Measurements from ENCODE around the gene RSPO3. TPM values are rescaled to one million over a fixed set of nuclear protein-coding genes. Genes with fewer than 3 reads are reported as not detected.

RSPO3 gene, protein sequence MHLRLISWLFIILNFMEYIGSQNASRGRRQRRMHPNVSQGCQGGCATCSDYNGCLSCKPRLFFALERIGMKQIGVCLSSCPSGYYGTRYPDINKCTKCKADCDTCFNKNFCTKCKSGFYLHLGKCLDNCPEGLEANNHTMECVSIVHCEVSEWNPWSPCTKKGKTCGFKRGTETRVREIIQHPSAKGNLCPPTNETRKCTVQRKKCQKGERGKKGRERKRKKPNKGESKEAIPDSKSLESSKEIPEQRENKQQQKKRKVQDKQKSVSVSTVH
- total RNA-seq: not detected
- not detected for polyA plus RNA-seq
- 0 reads per million in 6 experiments for total RNA-seq

DNA sequence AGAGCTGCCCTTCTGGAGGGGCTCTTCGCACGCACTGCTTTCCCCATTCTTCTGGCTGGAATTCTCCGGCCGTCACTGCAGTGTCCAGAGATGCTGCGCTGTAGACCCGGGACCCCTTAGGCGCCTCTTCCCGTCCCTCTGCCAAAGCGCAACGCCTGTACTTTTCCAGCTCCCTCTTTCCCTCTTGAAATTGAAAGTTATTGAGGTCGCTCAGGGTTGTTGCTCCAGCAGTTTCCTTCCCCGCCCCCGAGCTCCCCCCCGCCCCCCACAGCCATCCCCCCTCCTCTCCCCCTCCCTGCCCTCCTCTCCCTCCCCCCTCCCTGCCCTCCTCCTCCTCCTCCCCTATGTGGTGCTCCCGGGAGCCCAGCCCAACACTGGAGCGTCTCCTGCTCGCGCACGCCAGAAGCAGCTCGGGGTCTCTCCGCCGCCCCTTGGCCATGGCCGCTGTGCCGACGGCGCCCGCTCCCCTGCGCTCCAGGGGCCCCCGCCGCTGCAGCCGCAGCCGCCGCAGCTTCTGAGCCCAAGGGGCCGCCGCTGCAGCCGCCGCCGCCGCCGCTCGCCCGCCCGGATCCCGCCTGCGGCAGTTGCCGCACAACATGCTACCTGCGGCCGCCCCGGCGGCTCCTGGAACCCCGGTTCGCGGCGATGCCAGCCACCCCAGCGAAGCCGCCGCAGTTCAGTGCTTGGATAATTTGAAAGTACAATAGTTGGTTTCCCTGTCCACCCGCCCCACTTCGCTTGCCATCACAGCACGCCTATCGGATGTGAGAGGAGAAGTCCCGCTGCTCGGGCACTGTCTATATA, at the start of gene RSPO3:
Gene RSPO3, plus strand, starts transcription at position 374 of the 804 bp plus-strand sequence. CDS start 522 bp downstream, outside the sequence.
- Mint-ChIP-seq H3K27me3 (peaks cover 31 to 94% (median 56%) of the 10 kb centered on the region in 5 donors), H3K27ac (no peak within 1 kb of the TSS), H3K36me3 (no peaks in the 10 kb centered on the region), H3K4me3 (peak within 1 kb of the TSS; percentile 52 to 87 (median 76)), H3K4me1 (peaks cover 8 to 29% (median 28%) of the 10 kb centered on the region in 4 donors), H3K9me3 (no peaks in the 10 kb centered on the region)
- DNase-seq: peak in 1 of 10 donors; percentile 5
- no peak for ATAC-seq
- POLR2A ChIA-PET: no interaction called here

DNA sequence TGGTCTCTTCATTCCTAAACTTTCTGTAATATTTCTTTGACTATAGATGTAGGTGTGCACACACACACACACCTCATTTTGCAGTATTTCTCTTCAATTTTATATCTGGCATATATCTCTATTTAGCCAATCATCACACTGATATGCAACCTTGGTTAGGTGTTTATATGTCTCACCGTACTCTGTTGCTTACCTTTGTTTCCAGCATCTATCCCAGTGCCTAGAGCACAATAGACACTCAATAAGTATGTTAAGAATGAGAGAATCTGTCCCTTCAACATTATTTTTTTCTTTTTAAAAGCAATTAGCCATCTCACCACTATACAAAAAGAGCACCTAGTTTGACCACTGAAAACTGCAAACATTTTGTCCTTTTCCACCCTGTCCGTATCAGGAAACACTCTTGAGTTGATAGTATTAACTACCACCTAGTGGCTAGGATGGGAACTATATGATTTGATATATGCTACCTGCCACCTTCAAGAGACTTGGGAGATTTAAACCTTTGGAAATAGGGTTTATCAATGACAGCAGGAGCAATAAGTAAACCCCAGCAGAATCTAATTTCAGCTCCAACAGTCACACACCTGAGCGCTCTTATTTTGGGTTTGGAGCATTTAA, 48.7 kb upstream of the RSPO3 start:
- ATAC-seq (no peak), DNase-seq (no peak)
- no peaks in the 10 kb centered on the region for H3K4me1 Mint-ChIP-seq
- POLR2A ChIA-PET: no interaction called here
- no peak overlapping the region for H3K27ac Mint-ChIP-seq
- H3K9me3 Mint-ChIP-seq: no peaks in the 10 kb centered on the region
- H3K27me3 Mint-ChIP-seq: peaks cover 0 to 17% (median 0%) of the 10 kb centered on the region in 5 donors
- H3K4me3 Mint-ChIP-seq: no peak overlapping the region
- no peaks in the 10 kb centered on the region for H3K36me3 Mint-ChIP-seq

DNA sequence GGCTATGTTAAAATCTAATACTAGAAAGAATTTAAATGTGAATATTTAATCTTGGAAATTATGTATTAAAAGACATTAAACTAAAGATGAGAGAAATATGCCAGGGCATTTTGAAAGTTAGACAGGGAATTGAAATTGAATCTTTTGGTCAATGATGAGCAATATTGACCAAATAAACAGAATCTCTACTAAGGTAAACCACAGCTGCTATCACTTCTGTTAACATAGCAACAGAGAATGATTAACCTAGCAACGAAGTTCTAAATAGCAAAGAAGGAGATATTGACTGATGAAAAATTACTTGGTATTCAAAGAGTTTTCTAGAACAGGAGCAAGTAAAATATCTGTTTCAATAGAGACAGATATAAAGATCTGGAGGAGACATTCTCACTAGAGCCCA, 45.2 kb upstream of the RSPO3 start:
- DNase-seq: no peak
- Mint-ChIP-seq H3K36me3 (no peaks in the 10 kb centered on the region), H3K27ac (no peak overlapping the region), H3K27me3 (peaks cover 0 to 17% (median 4%) of the 10 kb centered on the region in 5 donors), H3K4me3 (no peak overlapping the region), H3K9me3 (peaks cover 0 to 2% (median 0%) of the 10 kb centered on the region in 9 donors), H3K4me1 (no peaks in the 10 kb centered on the region)
- POLR2A ChIA-PET: no interaction called here
- no peak for ATAC-seq

DNA sequence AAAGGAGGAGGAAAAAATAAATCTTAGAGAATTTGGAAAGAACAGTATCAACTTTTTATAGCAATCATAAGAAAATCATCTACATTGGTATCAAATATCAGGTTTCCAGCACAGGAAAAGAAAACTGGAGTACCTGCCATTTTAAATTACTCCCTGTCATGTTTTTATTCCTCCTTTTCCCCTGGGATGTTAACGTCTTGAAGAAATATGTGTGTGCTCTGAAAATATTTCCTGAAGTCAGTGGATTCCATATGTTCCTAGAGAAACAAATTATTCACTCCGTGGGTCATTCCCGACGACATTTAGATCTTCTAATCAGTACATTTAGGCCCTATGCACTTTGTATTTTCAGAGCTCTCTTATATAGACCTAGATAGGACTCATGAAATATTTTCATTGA, 42.0 kb upstream of the RSPO3 start:
- peaks cover 0 to 5% (median 0%) of the 10 kb centered on the region in 9 donors for H3K9me3 Mint-ChIP-seq

DNA sequence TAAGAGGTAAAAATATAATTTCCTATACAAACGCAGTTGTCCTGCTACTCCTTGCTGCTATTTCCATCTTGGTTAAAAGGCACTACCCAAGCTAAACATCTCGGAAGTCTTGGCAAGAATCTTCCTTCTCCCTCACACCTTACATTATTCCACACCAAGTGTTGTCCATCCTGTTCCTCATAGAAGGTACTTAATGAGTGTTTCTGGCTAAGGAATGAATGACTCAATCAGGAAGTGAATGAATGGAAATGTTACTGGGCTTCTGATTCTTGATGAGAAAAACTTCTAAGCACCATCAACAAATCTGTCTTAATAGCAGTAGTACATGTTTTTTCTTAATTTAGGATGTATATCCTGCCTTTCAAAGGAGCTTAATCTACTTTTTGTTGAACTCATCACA, 40.6 kb upstream of the RSPO3 start:
- POLR2A ChIA-PET: no interaction called here
- Mint-ChIP-seq H3K27me3 (peaks cover 7 to 14% (median 8%) of the 10 kb centered on the region in 5 donors), H3K36me3 (no peaks in the 10 kb centered on the region), H3K4me1 (no peaks in the 10 kb centered on the region), H3K9me3 (peaks cover 0 to 5% (median 0%) of the 10 kb centered on the region in 9 donors), H3K27ac (no peak overlapping the region), H3K4me3 (no peak overlapping the region)
- no peak for DNase-seq
- ATAC-seq: no peak

More for the DNA sequence above, 42.0 kb upstream of the RSPO3 start:
- H3K36me3 Mint-ChIP-seq: no peaks in the 10 kb centered on the region
- H3K27ac Mint-ChIP-seq: no peak overlapping the region
- no peak overlapping the region for H3K4me3 Mint-ChIP-seq
- POLR2A ChIA-PET: no interaction called here
- H3K27me3 Mint-ChIP-seq: peaks cover 7 to 15% (median 8%) of the 10 kb centered on the region in 5 donors
- ATAC-seq (no peak), DNase-seq (no peak)
- H3K4me1 Mint-ChIP-seq: no peaks in the 10 kb centered on the region

DNA sequence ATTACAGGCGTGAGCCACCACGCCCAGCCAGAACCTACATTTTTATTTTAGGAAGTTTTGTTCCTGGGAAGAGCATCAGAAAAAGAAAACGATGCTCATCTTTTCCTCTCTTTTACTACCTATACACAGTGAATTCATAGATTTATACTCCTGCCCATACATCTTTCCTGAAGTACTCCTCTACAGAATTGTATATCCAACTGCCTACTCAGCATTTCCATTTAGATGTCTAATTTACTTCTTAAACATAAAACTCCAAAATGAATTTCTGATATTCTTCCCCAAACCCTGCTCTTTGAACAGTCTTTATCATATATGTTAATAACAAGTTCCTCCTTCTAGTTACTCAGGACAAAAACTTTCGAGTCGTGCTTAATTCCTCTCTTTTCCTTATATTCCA, 39.8 kb upstream of the RSPO3 start:
- ATAC-seq (no peak), DNase-seq (no peak)
- POLR2A ChIA-PET: no interaction called here
- peaks cover 7 to 14% (median 8%) of the 10 kb centered on the region in 5 donors for H3K27me3 Mint-ChIP-seq
- peaks cover 0 to 5% (median 0%) of the 10 kb centered on the region in 9 donors for H3K9me3 Mint-ChIP-seq
- H3K27ac Mint-ChIP-seq: no peak overlapping the region
- H3K4me3 Mint-ChIP-seq: no peak overlapping the region
- H3K4me1 Mint-ChIP-seq: no peaks in the 10 kb centered on the region
- no peaks in the 10 kb centered on the region for H3K36me3 Mint-ChIP-seq

DNA sequence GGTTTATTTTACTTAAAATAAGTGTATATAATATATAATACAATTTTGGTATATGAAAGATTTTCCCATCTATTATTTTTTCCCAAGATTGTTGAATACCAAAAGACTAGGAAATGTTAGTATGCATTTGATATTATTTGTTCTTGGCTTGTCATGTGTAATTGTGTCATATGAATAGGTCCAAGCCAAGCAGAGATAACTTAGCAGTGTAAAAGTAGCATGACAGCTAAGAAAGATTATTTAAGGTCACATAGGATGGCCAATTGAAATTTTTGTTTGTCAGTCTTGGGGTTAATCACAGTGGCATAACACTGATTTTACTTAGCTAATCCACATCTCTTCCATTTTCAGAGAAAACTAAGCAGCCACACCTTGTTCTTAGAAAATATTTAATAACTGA, 38.8 kb upstream of the RSPO3 start:
- ATAC-seq (no peak), DNase-seq (no peak)
- Mint-ChIP-seq H3K4me3 (no peak overlapping the region), H3K9me3 (peaks cover 0 to 5% (median 0%) of the 10 kb centered on the region in 9 donors), H3K27ac (no peak overlapping the region), H3K4me1 (no peaks in the 10 kb centered on the region), H3K36me3 (no peaks in the 10 kb centered on the region), H3K27me3 (peaks cover 7 to 14% (median 8%) of the 10 kb centered on the region in 5 donors)
- POLR2A ChIA-PET: no interaction called here

DNA sequence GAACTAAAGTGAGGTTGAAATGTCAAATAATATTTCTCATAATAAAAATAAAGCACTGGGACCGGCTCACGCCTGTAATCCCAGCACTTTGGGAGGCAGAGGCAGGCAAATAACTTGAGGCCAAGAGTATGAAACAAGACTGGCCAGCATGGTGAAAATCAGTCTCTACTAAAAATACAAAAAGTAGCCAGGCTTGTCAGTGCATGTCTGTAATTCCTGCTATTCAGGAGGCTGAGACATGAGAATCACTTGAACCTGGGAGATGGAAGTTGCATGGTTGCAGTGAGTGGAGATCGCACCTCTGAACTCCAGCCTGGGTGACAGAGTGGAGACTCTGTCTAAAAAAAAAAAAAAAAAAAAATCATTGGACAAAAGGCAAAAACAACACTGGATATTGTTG, 38.4 kb upstream of the RSPO3 start:
- Mint-ChIP-seq H3K27me3 (peaks cover 7 to 14% (median 8%) of the 10 kb centered on the region in 5 donors), H3K4me1 (no peaks in the 10 kb centered on the region), H3K27ac (no peak overlapping the region), H3K9me3 (peaks cover 0 to 5% (median 0%) of the 10 kb centered on the region in 9 donors), H3K4me3 (no peak overlapping the region), H3K36me3 (no peaks in the 10 kb centered on the region)
- DNase-seq (no peak), ATAC-seq (no peak)
- POLR2A ChIA-PET: no interaction called here

DNA sequence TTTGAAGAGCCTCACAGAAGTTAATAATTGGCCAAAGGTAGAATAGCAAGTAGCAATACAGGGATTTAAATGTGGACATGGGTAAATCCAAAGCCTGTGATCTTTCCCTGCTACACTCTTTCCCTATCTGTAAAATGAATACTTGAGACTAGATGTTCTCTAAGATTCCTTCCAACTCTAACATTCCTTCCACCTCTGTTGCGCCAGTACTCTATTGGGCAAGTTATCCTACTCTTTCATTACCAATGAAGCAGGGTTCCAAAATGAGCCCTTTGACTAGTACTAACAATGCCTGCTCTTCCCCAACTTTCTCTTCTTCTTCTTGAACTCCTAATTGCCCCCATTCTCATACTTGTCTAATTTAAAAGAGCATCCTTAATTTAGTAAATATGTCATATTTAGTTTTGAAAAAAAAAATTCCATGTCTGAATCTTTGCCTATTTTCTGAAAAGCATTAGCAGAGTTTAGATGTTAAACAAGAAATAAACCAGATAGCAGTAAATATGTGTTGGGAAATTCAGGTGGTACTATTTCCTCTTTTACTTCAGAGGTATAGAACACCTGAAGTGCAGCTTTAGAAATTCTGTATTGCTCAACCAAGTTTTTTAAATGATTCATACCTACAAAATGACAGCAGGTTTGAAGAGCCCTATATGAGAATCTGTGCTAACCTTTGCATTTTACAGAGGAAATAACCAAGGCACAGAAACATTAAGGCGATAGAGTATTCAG, 35.1 kb upstream of the RSPO3 start:
- DNase-seq: no peak
- Mint-ChIP-seq H3K27ac (no peak overlapping the region), H3K27me3 (peaks cover 4 to 13% (median 7%) of the 10 kb centered on the region in 5 donors), H3K9me3 (peaks cover 0 to 3% (median 0%) of the 10 kb centered on the region in 9 donors), H3K4me3 (no peak overlapping the region), H3K4me1 (no peaks in the 10 kb centered on the region), H3K36me3 (no peaks in the 10 kb centered on the region)
- no peak for ATAC-seq
- POLR2A ChIA-PET: no interaction called here

DNA sequence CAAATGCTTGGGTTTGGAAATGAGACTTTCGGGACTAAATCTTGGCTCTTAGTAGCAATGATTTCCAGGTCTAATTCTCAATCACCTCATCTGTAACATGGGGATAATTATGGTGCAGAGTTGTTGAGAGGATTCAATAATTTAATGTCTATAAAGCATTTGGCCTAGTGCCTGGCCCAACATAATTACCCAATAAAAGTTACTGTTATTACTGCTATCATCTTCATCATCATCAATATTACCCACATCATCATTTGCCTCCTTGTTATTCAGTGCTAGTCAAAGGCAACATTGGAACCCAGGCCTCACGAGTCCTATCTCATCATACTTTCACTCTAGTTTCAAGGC, 34.5 kb upstream of the RSPO3 start:
- H3K27me3 Mint-ChIP-seq: peaks cover 4 to 8% (median 5%) of the 10 kb centered on the region in 5 donors
- H3K4me1 Mint-ChIP-seq: no peaks in the 10 kb centered on the region
- ATAC-seq (no peak), DNase-seq (no peak)
- POLR2A ChIA-PET: no interaction called here
- no peaks in the 10 kb centered on the region for H3K36me3 Mint-ChIP-seq
- no peaks in the 10 kb centered on the region for H3K9me3 Mint-ChIP-seq
- no peak overlapping the region for H3K4me3 Mint-ChIP-seq
- H3K27ac Mint-ChIP-seq: no peak overlapping the region

DNA sequence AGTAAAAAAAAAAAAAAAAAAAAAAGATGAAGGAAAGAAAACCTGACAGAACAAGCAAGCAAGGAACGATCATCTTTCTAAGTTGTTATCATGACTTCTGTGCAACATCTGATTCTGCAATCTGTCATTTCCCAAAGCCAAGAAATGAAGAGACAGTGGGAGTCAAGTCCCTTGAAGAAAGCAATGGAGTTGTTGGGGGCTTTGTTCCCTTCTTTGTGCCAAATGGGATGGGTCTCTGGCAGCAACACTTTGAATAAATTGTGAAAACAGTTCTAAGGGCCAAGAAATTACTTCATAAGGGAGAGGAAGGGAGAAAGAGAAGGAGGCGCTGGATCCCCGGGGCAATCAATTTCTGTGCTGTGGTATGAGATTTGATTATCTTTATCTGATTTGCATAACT, 33.3 kb upstream of the RSPO3 start:
- Mint-ChIP-seq H3K9me3 (no peaks in the 10 kb centered on the region), H3K27ac (no peak overlapping the region), H3K4me1 (no peaks in the 10 kb centered on the region), H3K4me3 (no peak overlapping the region), H3K27me3 (peaks cover 0 to 2% (median 0%) of the 10 kb centered on the region in 5 donors), H3K36me3 (no peaks in the 10 kb centered on the region)
- no peak for ATAC-seq
- POLR2A ChIA-PET: no interaction called here
- no peak for DNase-seq

DNA sequence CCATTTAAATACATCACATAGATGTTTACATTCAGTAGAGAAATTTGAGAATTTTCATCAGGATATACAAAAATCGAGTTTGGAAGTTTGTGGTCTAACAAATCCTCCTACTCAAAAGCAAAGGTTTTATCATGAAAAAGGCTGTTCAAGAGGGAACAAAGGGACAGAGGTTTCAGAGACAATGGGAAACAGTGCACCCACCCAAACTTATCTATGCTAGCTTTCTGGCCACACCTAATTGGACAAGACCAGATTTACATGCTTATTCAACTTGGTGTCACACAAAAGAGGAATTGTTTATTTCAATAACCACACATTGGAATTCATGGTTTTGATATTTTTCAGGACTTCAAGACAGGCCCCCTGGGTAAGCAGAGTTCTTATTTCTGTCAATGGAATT, 28.4 kb upstream of the RSPO3 start:
- Mint-ChIP-seq H3K27ac (no peak overlapping the region), H3K4me1 (no peaks in the 10 kb centered on the region)
- POLR2A ChIA-PET: no interaction called here

More for the DNA sequence above, 28.4 kb upstream of the RSPO3 start:
- Mint-ChIP-seq H3K9me3 (no peaks in the 10 kb centered on the region), H3K27me3 (peaks cover 0 to 1% (median 0%) of the 10 kb centered on the region in 5 donors), H3K36me3 (no peaks in the 10 kb centered on the region), H3K4me3 (no peak overlapping the region)
- ATAC-seq (no peak), DNase-seq (no peak)
